ENCODE data around the gene ACBD6.

ACBD6 gene

GRCh38 chr1:180505732-180506335 lies 3.5 kb upstream of the ACBD6 start:
- no peak for DNase-seq
- Histone ChIP-seq H3K9me3 (ENCODE audit: control extremely low read depth in 1 of 5, control insufficient read depth in 4 of 5, insufficient read depth in 2 of 5, low read depth in 1 of 5, low read length in 4 of 5) (no peaks in the 10 kb centered on the region), H3K4me1 (ENCODE audit: control extremely low read depth in 1 of 4, control insufficient read depth in 4 of 4, insufficient read depth in 4 of 4, low read length in 3 of 4) (peaks cover 9 to 21% (median 14%) of the 10 kb centered on the region in 4 experiments), H3K27me3 (replicated peaks in 2 of 5; ENCODE audit: control insufficient read depth in 4 of 5, insufficient read depth in 5 of 5, low read length in 4 of 5) (no peaks in the 10 kb centered on the region), H3K36me3 (ENCODE audit: control insufficient read depth in 4 of 4, insufficient read depth in 4 of 4, low read length in 3 of 4) (no peaks in the 10 kb centered on the region), H3K27ac (ENCODE audit: insufficient read depth in 1 of 2, low read depth in 1 of 2, low read length in 2 of 2, poor library complexity in 1 of 2, severe bottlenecking in 2 of 2) (no peak overlapping the region), H3K4me3 (ENCODE audit: control insufficient read depth in 1 of 7, extremely low read depth in 1 of 7, insufficient read depth in 4 of 7, low read depth in 2 of 7, low read length in 6 of 7) (no peak overlapping the region)
- WGBS (ENCODE audit: insufficient coverage), result 94% methylated on average over 7 of the region's 8 CpGs
- POLR2A ChIA-PET, result no interaction called here
- CTCF ChIA-PET, result interaction anchor here (1.4 to 2.3 kb wide), 2 partner anchors 9 to 10 kb away, joined by 4 to 10 read pairs; no protein-coding TSS in a partner anchor

- no peaks in the 10 kb centered on the region for H3K36me3 ChIP-seq (ENCODE audit: control insufficient read depth in 4 of 4, insufficient read depth in 4 of 4, low read length in 3 of 4)
- no peak overlapping the region for H3K4me3 ChIP-seq (ENCODE audit: control insufficient read depth in 1 of 7, extremely low read depth in 1 of 7, insufficient read depth in 4 of 7, low read depth in 2 of 7, low read length in 6 of 7)
- ChIA-PET POLR2A (no interaction called here), CTCF (interaction anchor here (1.3 to 3.6 kb wide), 4 partner anchors 9 to 15 kb away, joined by 3 to 11 read pairs (median 6); no protein-coding TSS in a partner anchor)
- no peaks in the 10 kb centered on the region for H3K27me3 ChIP-seq (replicated peaks in 2 of 5; ENCODE audit: control insufficient read depth in 4 of 5, insufficient read depth in 5 of 5, low read length in 4 of 5)
- no peak overlapping the region for H3K27ac ChIP-seq (ENCODE audit: insufficient read depth in 1 of 2, low read depth in 1 of 2, low read length in 2 of 2, poor library complexity in 1 of 2, severe bottlenecking in 2 of 2)
- DNase-seq, result no peak
- H3K4me1 ChIP-seq (ENCODE audit: control extremely low read depth in 1 of 4, control insufficient read depth in 4 of 4, insufficient read depth in 4 of 4, low read length in 3 of 4), result peaks cover 9 to 35% (median 20%) of the 10 kb centered on the region in 4 experiments
- H3K9me3 ChIP-seq (ENCODE audit: control extremely low read depth in 1 of 5, control insufficient read depth in 4 of 5, insufficient read depth in 2 of 5, low read depth in 1 of 5, low read length in 4 of 5), result no peaks in the 10 kb centered on the region
- no CpG with 5 or more reads among the region's 3 CpGs for WGBS (ENCODE audit: insufficient coverage)
Measured at GRCh38 chr1:180504186-180504585, 1.8 kb upstream of the ACBD6 start.

GRCh38 chr1:180503280-180503862 lies 994 bp upstream of the ACBD6 start:
- ChIA-PET POLR2A (interaction anchor here (0.6 to 1.1 kb wide), 2 partner anchors 348 to 684 kb away, joined by 3 to 6 read pairs; no protein-coding TSS in a partner anchor), CTCF (interaction anchor here (1.0 to 3.6 kb wide), 8 partner anchors 8 to 650 kb away, joined by 3 to 11 read pairs (median 4); no protein-coding TSS in a partner anchor)
- no peaks in the 10 kb centered on the region for H3K9me3 ChIP-seq (ENCODE audit: control extremely low read depth in 1 of 5, control insufficient read depth in 4 of 5, insufficient read depth in 2 of 5, low read depth in 1 of 5, low read length in 4 of 5)
- DNase-seq, result no peak
- peak overlapping the region; percentile 81 to 100 (median 95) for H3K4me3 ChIP-seq (ENCODE audit: control insufficient read depth in 1 of 7, extremely low read depth in 1 of 7, insufficient read depth in 4 of 7, low read depth in 2 of 7, low read length in 6 of 7)
- peaks cover 0 to 2% (median 0%) of the 10 kb centered on the region in 4 experiments for H3K36me3 ChIP-seq (ENCODE audit: control insufficient read depth in 4 of 4, insufficient read depth in 4 of 4, low read length in 3 of 4)
- H3K4me1 ChIP-seq (ENCODE audit: control extremely low read depth in 1 of 4, control insufficient read depth in 4 of 4, insufficient read depth in 4 of 4, low read length in 3 of 4), result peaks cover 9 to 35% (median 20%) of the 10 kb centered on the region in 4 experiments
- no peaks in the 10 kb centered on the region for H3K27me3 ChIP-seq (replicated peaks in 2 of 5; ENCODE audit: control insufficient read depth in 4 of 5, insufficient read depth in 5 of 5, low read length in 4 of 5)
- WGBS (ENCODE audit: insufficient coverage), result 20% methylated on average over 5 of the region's 8 CpGs
- H3K27ac ChIP-seq (ENCODE audit: insufficient read depth in 1 of 2, low read depth in 1 of 2, low read length in 2 of 2, poor library complexity in 1 of 2, severe bottlenecking in 2 of 2), result peak overlapping the region; percentile 97 to 98

GRCh38 chr1:180501865-180502360 lies 464 bp downstream of the ACBD6 start:
- 0% methylated on average over 18 of the region's 18 CpGs for WGBS (ENCODE audit: insufficient coverage)
- POLR2A ChIA-PET, result no interaction called here
- Histone ChIP-seq H3K27ac (ENCODE audit: insufficient read depth in 1 of 2, low read depth in 1 of 2, low read length in 2 of 2, poor library complexity in 1 of 2, severe bottlenecking in 2 of 2) (peak overlapping the region; percentile 97 to 98), H3K4me1 (ENCODE audit: control extremely low read depth in 1 of 4, control insufficient read depth in 4 of 4, insufficient read depth in 4 of 4, low read length in 3 of 4) (peaks cover 9 to 35% (median 20%) of the 10 kb centered on the region in 4 experiments), H3K9me3 (ENCODE audit: control extremely low read depth in 1 of 5, control insufficient read depth in 4 of 5, insufficient read depth in 2 of 5, low read depth in 1 of 5, low read length in 4 of 5) (no peaks in the 10 kb centered on the region), H3K4me3 (ENCODE audit: control insufficient read depth in 1 of 7, extremely low read depth in 1 of 7, insufficient read depth in 4 of 7, low read depth in 2 of 7, low read length in 6 of 7) (peak overlapping the region; percentile 81 to 100 (median 95)), H3K27me3 (replicated peaks in 2 of 5; ENCODE audit: control insufficient read depth in 4 of 5, insufficient read depth in 5 of 5, low read length in 4 of 5) (no peaks in the 10 kb centered on the region), H3K36me3 (ENCODE audit: control insufficient read depth in 4 of 4, insufficient read depth in 4 of 4, low read length in 3 of 4) (peaks cover 0 to 3% (median 1%) of the 10 kb centered on the region in 4 experiments)
- peak in 1 of 3 donors; percentile 62 for DNase-seq
- CTCF ChIA-PET, result interaction anchor here (0.7 to 3.6 kb wide), 11 partner anchors 7 to 651 kb away, joined by 3 to 11 read pairs (median 5); no protein-coding TSS in a partner anchor

- ChIA-PET CTCF (interaction anchor here (1.1 to 1.8 kb wide), 3 partner anchors 15 to 87 kb away, joined by 3 to 6 read pairs (median 4); no protein-coding TSS in a partner anchor), POLR2A (interaction anchor here (0.6 kb wide), 2 partner anchors 22 to 209 kb away, joined by 3 read pairs; no protein-coding TSS in a partner anchor)
- Histone ChIP-seq H3K27ac (ENCODE audit: insufficient read depth in 1 of 2, low read depth in 1 of 2, low read length in 2 of 2, poor library complexity in 1 of 2, severe bottlenecking in 2 of 2) (no peak overlapping the region), H3K27me3 (replicated peaks in 2 of 5; ENCODE audit: control insufficient read depth in 4 of 5, insufficient read depth in 5 of 5, low read length in 4 of 5) (no peaks in the 10 kb centered on the region), H3K4me3 (ENCODE audit: control insufficient read depth in 1 of 7, extremely low read depth in 1 of 7, insufficient read depth in 4 of 7, low read depth in 2 of 7, low read length in 6 of 7) (peak overlapping the region in 5 of 7 experiments; percentile 9 to 96 (median 92)), H3K36me3 (ENCODE audit: control insufficient read depth in 4 of 4, insufficient read depth in 4 of 4, low read length in 3 of 4) (peaks cover 0 to 10% (median 1%) of the 10 kb centered on the region in 4 experiments), H3K9me3 (ENCODE audit: control extremely low read depth in 1 of 5, control insufficient read depth in 4 of 5, insufficient read depth in 2 of 5, low read depth in 1 of 5, low read length in 4 of 5) (no peaks in the 10 kb centered on the region), H3K4me1 (ENCODE audit: control extremely low read depth in 1 of 4, control insufficient read depth in 4 of 4, insufficient read depth in 4 of 4, low read length in 3 of 4) (peaks cover 9 to 35% (median 20%) of the 10 kb centered on the region in 4 experiments)
- WGBS (ENCODE audit: insufficient coverage), result no CpG with 5 or more reads among the region's 2 CpGs
- DNase-seq, result no peak
Measured at GRCh38 chr1:180500689-180501088, 1.7 kb downstream of the ACBD6 start.

GRCh38 chr1:180498594-180498993 lies 3.8 kb downstream of the ACBD6 start:
- ChIA-PET POLR2A (no interaction called here), CTCF (interaction anchor here (0.8 to 2.1 kb wide), 3 partner anchors 16 to 407 kb away, joined by 3 to 9 read pairs (median 3); no protein-coding TSS in a partner anchor)
- H3K27ac ChIP-seq (ENCODE audit: insufficient read depth in 1 of 2, low read depth in 1 of 2, low read length in 2 of 2, poor library complexity in 1 of 2, severe bottlenecking in 2 of 2), result no peak overlapping the region
- no peaks in the 10 kb centered on the region for H3K27me3 ChIP-seq (replicated peaks in 2 of 5; ENCODE audit: control insufficient read depth in 4 of 5, insufficient read depth in 5 of 5, low read length in 4 of 5)
- H3K4me3 ChIP-seq (ENCODE audit: control insufficient read depth in 1 of 7, extremely low read depth in 1 of 7, insufficient read depth in 4 of 7, low read depth in 2 of 7, low read length in 6 of 7), result no peak overlapping the region
- peaks cover 6 to 43% (median 24%) of the 10 kb centered on the region in 4 experiments for H3K4me1 ChIP-seq (ENCODE audit: control extremely low read depth in 1 of 4, control insufficient read depth in 4 of 4, insufficient read depth in 4 of 4, low read length in 3 of 4)
- no peaks in the 10 kb centered on the region for H3K9me3 ChIP-seq (ENCODE audit: control extremely low read depth in 1 of 5, control insufficient read depth in 4 of 5, insufficient read depth in 2 of 5, low read depth in 1 of 5, low read length in 4 of 5)
- H3K36me3 ChIP-seq (ENCODE audit: control insufficient read depth in 4 of 4, insufficient read depth in 4 of 4, low read length in 3 of 4), result peaks cover 0 to 20% (median 2%) of the 10 kb centered on the region in 4 experiments
- no CpG with 5 or more reads among the region's 4 CpGs for WGBS (ENCODE audit: insufficient coverage)
- DNase-seq, result no peak

Data from common myeloid progenitor, CD34-positive (primary cell).